ENCODE data around the gene CHIT1.

DNA sequence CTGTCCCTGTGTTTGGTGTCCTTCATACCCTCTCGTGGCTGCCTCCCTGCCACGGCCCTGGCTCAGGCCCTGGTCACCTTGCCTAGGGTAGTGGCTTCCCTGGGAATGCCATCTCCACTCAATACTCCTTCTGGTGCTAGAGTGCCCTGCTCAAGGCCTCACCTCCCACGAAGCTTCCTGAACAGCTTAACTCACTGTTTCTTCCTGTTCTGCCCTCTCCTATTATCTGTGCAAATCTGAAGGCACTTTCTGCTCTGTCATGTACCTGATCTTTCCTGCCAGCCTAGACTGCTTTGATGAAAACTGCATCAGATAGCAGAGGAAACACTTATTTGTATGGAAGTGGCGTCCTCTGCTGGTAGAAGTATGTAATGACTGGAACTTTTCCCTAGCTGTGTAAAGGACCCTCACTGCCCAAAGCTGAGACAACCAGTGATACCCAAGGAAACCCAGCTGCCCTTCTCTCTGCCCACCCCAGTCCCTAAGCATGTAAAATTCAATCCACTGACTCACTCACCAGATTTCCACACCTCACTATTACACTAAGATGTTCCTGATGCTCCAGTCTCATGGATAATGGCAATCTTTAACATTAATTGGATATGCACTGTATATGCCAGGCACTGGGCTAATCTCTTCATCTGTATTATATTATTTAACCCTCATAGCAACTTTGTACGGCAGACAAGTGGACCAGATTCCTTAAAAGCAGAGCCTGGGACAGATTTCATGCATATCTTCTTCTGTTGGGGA lies 39.6 kb upstream of the CHIT1 start:
- TF ChIP-seq, protein P1, sequence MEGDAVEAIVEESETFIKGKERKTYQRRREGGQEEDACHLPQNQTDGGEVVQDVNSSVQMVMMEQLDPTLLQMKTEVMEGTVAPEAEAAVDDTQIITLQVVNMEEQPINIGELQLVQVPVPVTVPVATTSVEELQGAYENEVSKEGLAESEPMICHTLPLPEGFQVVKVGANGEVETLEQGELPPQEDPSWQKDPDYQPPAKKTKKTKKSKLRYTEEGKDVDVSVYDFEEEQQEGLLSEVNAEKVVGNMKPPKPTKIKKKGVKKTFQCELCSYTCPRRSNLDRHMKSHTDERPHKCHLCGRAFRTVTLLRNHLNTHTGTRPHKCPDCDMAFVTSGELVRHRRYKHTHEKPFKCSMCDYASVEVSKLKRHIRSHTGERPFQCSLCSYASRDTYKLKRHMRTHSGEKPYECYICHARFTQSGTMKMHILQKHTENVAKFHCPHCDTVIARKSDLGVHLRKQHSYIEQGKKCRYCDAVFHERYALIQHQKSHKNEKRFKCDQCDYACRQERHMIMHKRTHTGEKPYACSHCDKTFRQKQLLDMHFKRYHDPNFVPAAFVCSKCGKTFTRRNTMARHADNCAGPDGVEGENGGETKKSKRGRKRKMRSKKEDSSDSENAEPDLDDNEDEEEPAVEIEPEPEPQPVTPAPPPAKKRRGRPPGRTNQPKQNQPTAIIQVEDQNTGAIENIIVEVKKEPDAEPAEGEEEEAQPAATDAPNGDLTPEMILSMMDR (IDR thresholded peaks at IDR 0.05) = peak; percentile 85 to 100 (median 94)
- TF ChIP-seq POLR2A (IDR thresholded peaks at IDR 0.05) = no peak
